Duodenal mucosa (tissue), 2 donors: ENCODE results near the gene IGSF6.
"Not testable (repeated sequence)": the region's sequence is repeated elsewhere in the genome, so short reads cannot be mapped to it uniquely, and the experiment has no call there.

Experiments
- H3K27ac ChIP-seq: one replicate; pipeline ENCODE4 v1.7.0; 2013; ENCODE audit warnings: low read depth, low read length
- H3K27me3 ChIP-seq, 2 donors: one replicate each; pipeline ENCODE4 v1.7.0; 2013; ENCODE audit warnings: low read length in 2 of 2, control low read depth in 1 of 2; ENCODE audit not compliant: insufficient read depth in 2 of 2, control insufficient read depth in 1 of 2
- H3K36me3 ChIP-seq, 2 donors: one replicate each; pipeline ENCODE4 v1.7.0; 2013; ENCODE audit warnings: low read length in 2 of 2, control low read depth in 1 of 2; ENCODE audit not compliant: insufficient read depth in 2 of 2, control insufficient read depth in 1 of 2
- H3K4me1 ChIP-seq, 2 donors: one replicate each; pipeline ENCODE4 v1.7.0; 2013; ENCODE audit warnings: low read length in 2 of 2, control low read depth in 1 of 2; ENCODE audit not compliant: insufficient read depth in 2 of 2, control insufficient read depth in 1 of 2
- H3K4me3 ChIP-seq, 2 donors: one replicate each; pipeline ENCODE4 v1.7.0; 2013; ENCODE audit warnings: low read length in 2 of 2, low read depth in 1 of 2
- H3K9ac ChIP-seq, 2 donors: one replicate each; pipeline ENCODE4 v1.7.0; 2013; ENCODE audit warnings: low read length in 2 of 2, low read depth in 1 of 2
- H3K9me3 ChIP-seq, 2 donors: one replicate each; pipeline ENCODE4 v1.7.0; 2013; ENCODE audit warnings: low read length in 2 of 2, control low read depth in 1 of 2; ENCODE audit not compliant: control insufficient read depth in 1 of 2

The IGSF6 gene

GRCh38 chr16:21654881-21655280, 2.5 kb upstream of the IGSF6 start:
- H3K4me3 ChIP-seq, result no peak overlapping the region
- H3K9me3 ChIP-seq, result no peaks in the 10 kb centered on the region
- peaks cover 6 to 9% of the 10 kb centered on the region in 2 donors for H3K4me1 ChIP-seq
- H3K36me3 ChIP-seq, result peaks cover 0 to 8% of the 10 kb centered on the region in 2 donors
- H3K27me3 ChIP-seq, result no peaks in the 10 kb centered on the region
- no peak overlapping the region for H3K9ac ChIP-seq
- H3K27ac ChIP-seq, result no peak overlapping the region

- no peaks in the 10 kb centered on the region for H3K9me3 ChIP-seq
- peaks cover 6 to 9% of the 10 kb centered on the region in 2 donors for H3K4me1 ChIP-seq
Observed at GRCh38 chr16:21654466-21654865, 2.1 kb upstream of the IGSF6 start.

GRCh38 chr16:21653571-21653970, 1.2 kb upstream of the IGSF6 start:
- Histone ChIP-seq H3K27me3 (no peaks in the 10 kb centered on the region), H3K36me3 (peaks cover 2 to 8% of the 10 kb centered on the region in 2 donors), H3K4me3 (no peak overlapping the region), H3K27ac (no peak overlapping the region), H3K4me1 (peaks cover 6 to 9% of the 10 kb centered on the region in 2 donors), H3K9me3 (no peaks in the 10 kb centered on the region), H3K9ac (no peak overlapping the region)

More at GRCh38 chr16:21654466-21654865, 2.1 kb upstream of the IGSF6 start:
- H3K27me3 ChIP-seq, result no peaks in the 10 kb centered on the region
- H3K9ac ChIP-seq, result no peak overlapping the region
- peaks cover 0 to 8% of the 10 kb centered on the region in 2 donors for H3K36me3 ChIP-seq
- H3K4me3 ChIP-seq, result no peak overlapping the region
- H3K27ac ChIP-seq, result no peak overlapping the region

- Histone ChIP-seq H3K4me3 (no peak overlapping the region), H3K4me1 (peaks cover 13 to 14% of the 10 kb centered on the region in 2 donors), H3K27ac (no peak overlapping the region)
Observed at GRCh38 chr16:21651515-21651914, 893 bp downstream of the IGSF6 start.

GRCh38 chr16:21650521-21650920, 1.9 kb downstream of the IGSF6 start:
- Histone ChIP-seq H3K27ac (no peak overlapping the region), H3K4me1 (peaks cover 22 to 23% of the 10 kb centered on the region in 2 donors), H3K36me3 (peaks cover 2 to 13% of the 10 kb centered on the region in 2 donors), H3K4me3 (no peak overlapping the region), H3K9me3 (no peaks in the 10 kb centered on the region), H3K27me3 (no peaks in the 10 kb centered on the region), H3K9ac (no peak overlapping the region)

More at GRCh38 chr16:21651515-21651914, 893 bp downstream of the IGSF6 start:
- H3K36me3 ChIP-seq, result peaks cover 2 to 13% of the 10 kb centered on the region in 2 donors
- no peaks in the 10 kb centered on the region for H3K9me3 ChIP-seq
- no peaks in the 10 kb centered on the region for H3K27me3 ChIP-seq
- no peak overlapping the region for H3K9ac ChIP-seq

- H3K27me3 ChIP-seq, H3K9ac ChIP-seq, H3K9me3 ChIP-seq, H3K4me3 ChIP-seq, H3K36me3 ChIP-seq, H3K27ac ChIP-seq: not testable (repeated sequence)
- H3K4me1 ChIP-seq, result peaks cover 22 to 23% of the 10 kb centered on the region in 2 donors
Observed at GRCh38 chr16:21649826-21650406, 2.5 kb downstream of the IGSF6 start.

GRCh38 chr16:21647562-21648164, 4.7 kb downstream of the IGSF6 start:
- Histone ChIP-seq H3K9me3 (no peaks in the 10 kb centered on the region), H3K4me1 (peaks cover 22 to 23% of the 10 kb centered on the region in 2 donors), H3K36me3 (peaks cover 2 to 6% of the 10 kb centered on the region in 2 donors), H3K27me3 (no peaks in the 10 kb centered on the region), H3K9ac (no peak overlapping the region), H3K27ac (no peak overlapping the region), H3K4me3 (no peak overlapping the region)

GRCh38 chr16:21646721-21647561, 5.5 kb downstream of the IGSF6 start:
- Histone ChIP-seq H3K9me3 (no peaks in the 10 kb centered on the region), H3K27ac (peak overlapping the region; percentile 24), H3K4me3 (no peak overlapping the region), H3K27me3 (no peaks in the 10 kb centered on the region), H3K4me1 (peaks cover 22 to 23% of the 10 kb centered on the region in 2 donors), H3K36me3 (peaks cover 2 to 6% of the 10 kb centered on the region in 2 donors), H3K9ac (no peak overlapping the region)

- peak overlapping the region in 1 of 2 donors; percentile 20 for H3K9ac ChIP-seq
- H3K27ac ChIP-seq, result peak overlapping the region; percentile 24
- H3K4me3 ChIP-seq, result peak overlapping the region in 1 of 2 donors; percentile 33
- H3K9me3 ChIP-seq, result no peaks in the 10 kb centered on the region
- peaks cover 22 to 23% of the 10 kb centered on the region in 2 donors for H3K4me1 ChIP-seq
- peaks cover 6% of the 10 kb centered on the region in 2 donors for H3K36me3 ChIP-seq
- no peaks in the 10 kb centered on the region for H3K27me3 ChIP-seq
Observed at GRCh38 chr16:21646091-21646490, 6.3 kb downstream of the IGSF6 start.

GRCh38 chr16:21645261-21645721, 7.1 kb downstream of the IGSF6 start:
- Histone ChIP-seq H3K27me3 (no peaks in the 10 kb centered on the region), H3K9ac (peak overlapping the region in 1 of 2 donors; percentile 20), H3K27ac (no peak overlapping the region), H3K4me1 (peaks cover 22 to 23% of the 10 kb centered on the region in 2 donors), H3K9me3 (no peaks in the 10 kb centered on the region), H3K4me3 (peak overlapping the region; percentile 33 to 43), H3K36me3 (peaks cover 6% of the 10 kb centered on the region in 2 donors)
